Left colon (tissue), 2 donors: ENCODE results near the gene MYBPC2. TPM values are rescaled to one million over a fixed set of nuclear protein-coding genes. Genes with fewer than 3 reads are reported as not detected.
A peak's percentile ranks its signal among the peaks of the same experiment; 100 is the strongest.

ENCODE experiments used
- ATAC-seq: fragments of 200-7000 bp; cut with Tn5 transposase; one replicate; pipeline ENCODE4 v1.9.1; 2020; ENCODE audit warnings: mild to moderate bottlenecking, moderate library complexity
- DNase-seq, 2 donors: peaks; one replicate each; pipeline ENCODE4 v3.0.0-alpha.2; 2020
- intact Hi-C, 2 donors: fragments of 100-400 bp; cut with DNase I in 1 of 2; cut with micrococcal nuclease in 1 of 2; formaldehyde crosslinking; loops; one replicate each; pipeline versions ENCODE4 v1.11.2 to v1.14.0; 2022; cut with DNase I, micrococcal nuclease
- total RNA-seq, 2 donors: library from RNA; stranded (reverse); fragmentation: NEBNext Ultra II Directional; extraction: Animal tissue kit (Norgen Biotek cat#: 25700); gene quantifications; one replicate each; pipeline ENCODE4 v1.2.1, GENCODE V29; 2021
- donor health status: DM: no; HTN: no; CAD: no.
- donor health status: DM: yes; HTN: yes; CAD: no.

Gene MYBPC2
- total RNA-seq, 2 donors from 2014 or later = 0.06 TPM; not detected in 1

DNA sequence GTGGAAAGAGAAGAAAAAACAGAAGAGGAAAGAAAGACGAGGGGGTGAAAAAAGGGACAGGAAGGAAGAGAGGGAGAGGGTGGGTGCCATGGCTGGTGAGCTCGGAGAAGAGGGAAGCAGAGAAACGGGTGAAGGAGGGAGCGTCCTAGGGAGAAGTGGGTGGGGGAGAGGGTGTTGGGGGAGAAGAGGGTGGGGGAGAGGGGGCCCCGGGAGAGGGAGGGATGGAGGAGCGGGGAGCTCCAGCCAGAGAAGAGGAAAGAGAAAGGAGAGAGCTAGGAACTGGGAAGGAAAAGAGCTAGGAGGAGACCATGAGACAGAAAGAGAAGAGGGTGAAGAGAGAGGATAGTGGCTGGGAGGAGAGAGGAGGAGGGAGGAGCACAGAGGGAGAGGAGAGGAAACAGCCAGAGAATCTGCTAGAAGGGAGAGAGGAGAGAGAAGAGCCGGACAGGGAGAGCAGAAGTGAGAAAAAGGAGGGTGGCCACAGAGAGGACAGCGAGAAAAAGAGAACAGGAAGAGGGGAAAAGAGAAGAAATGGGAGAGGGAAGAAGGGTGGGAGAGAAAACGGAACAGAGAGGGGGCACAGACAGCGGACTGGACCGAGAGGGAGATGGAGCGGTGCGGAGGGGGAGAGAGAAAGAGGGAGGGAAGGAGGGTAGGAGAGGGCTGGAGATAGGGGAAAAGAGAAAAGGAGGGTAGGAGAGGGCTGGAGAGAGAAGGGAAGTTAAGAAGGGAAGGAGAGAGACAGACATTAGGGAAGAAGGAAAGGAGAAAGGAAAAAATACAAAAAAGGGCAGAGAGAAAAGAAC lies 55.9 kb downstream of the MYBPC2 start:
- intact Hi-C loops = no loop called here
- DNase-seq (no peak), ATAC-seq (no peak)

DNA sequence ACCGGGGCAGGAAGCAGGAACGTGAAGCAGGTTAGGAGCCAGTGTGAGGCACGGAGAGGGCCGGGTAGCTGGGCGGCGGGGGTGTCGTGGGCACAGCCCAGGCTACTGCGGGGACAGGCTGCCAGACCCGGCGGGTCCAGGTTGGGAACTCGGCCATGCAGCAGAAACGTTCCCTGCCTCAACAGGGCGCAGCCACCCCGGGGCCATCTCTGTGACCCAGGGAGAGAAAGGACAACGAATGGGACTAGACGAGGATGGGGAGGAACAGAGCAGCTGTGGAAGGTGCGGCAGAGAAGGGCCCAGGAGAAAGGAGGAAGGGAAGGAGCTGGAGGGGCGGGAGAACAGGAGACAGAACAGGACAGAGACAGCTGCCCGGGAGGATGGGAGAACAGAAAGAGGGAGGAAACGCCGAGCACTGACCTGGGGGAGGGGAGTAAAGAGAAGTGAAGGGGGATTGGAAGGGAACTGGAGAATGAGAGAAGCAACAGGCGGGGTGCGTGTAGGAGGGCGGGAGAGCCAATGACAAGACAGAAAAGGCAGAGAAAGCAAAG lies 56.8 kb downstream of the MYBPC2 start:
- intact Hi-C loops = no loop called here
- DNase-seq = no peak
- ATAC-seq = no peak

DNA sequence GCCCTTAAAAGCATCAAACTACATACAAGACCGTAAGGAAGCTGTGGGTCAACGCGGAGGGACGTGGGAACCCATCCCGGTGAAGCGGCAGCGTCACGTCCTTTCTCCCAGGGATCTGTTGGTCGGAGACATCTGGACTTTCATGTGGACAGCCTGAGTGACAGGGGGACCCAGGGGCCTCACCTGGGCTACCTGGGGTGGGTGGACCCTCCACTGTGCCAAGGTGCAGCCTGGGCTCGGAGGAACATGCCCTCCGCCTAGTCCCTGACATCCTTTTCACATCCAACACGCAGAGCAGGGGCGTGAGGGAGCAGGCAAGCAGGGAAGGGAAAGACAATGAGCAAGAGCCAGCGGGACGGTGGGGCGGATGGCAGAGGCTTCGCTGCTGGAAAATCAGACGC lies 57.7 kb downstream of the MYBPC2 start:
- no peak for ATAC-seq
- intact Hi-C loops = no loop called here
- DNase-seq = no peak

DNA sequence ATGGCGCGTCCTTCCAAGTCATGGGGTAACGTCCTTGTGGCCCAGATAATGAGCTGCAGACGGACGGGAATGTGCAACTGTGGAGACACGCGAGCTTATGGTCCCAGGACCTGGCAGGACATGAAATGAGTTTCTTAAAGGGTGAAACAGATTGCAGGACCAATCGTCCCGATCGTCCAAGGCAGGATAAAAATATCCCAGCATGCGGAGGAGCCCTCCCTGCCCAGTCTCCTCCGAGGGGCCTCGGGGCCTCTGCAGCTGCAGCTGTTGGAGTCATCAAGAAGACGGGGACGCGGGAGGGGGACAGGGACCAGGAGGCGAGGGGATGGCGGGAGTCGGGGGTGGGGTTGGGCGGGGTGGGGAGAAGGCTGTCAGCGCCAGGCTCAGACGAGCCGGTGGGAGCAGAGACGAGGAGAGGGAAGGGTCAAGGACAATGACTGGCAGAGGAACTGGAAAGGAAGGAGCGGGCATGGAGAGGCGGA lies 58.3 kb downstream of the MYBPC2 start:
- intact Hi-C loops = no loop called here
- ATAC-seq (no peak), DNase-seq (no peak)

DNA sequence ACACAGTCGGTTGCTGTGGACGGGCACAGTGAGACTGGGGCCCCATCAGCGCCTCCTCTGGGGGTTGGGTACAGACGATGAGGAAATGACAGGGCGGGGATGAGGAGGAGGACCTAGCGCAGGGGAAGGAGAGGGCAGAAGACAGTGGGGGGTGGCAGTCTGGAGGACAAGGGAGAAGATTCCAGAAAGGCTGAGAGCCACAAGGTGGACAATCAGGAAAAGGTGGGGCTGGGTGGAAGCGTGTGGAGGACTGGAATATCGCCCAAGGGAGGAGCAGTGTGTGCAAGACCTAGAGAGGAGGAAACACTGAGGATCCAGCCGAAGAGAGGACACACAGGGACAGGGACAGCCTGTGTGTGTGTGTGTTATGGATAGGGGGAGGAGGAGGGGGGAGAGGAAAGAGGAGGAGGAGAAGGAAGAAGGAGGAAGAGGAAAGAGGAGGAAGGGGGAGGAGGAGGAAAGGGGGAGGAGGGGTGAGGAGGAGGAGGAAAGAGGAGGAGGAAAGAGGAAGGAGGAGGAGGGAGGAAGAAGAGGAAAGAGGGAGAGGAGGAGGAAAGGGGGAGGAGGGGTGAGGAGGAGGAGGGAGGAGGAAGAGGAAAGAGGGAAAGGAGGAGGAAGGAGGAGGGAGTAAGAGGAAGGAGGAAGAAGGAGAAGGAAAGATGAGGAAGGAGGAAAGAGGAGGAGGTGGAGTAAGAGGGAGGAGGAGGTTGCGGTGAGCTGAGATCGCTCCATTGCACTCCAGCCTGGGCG lies 59.8 kb downstream of the MYBPC2 start:
- DNase-seq (no peak), ATAC-seq (peak; percentile 66)
- intact Hi-C loops = no loop called here

DNA sequence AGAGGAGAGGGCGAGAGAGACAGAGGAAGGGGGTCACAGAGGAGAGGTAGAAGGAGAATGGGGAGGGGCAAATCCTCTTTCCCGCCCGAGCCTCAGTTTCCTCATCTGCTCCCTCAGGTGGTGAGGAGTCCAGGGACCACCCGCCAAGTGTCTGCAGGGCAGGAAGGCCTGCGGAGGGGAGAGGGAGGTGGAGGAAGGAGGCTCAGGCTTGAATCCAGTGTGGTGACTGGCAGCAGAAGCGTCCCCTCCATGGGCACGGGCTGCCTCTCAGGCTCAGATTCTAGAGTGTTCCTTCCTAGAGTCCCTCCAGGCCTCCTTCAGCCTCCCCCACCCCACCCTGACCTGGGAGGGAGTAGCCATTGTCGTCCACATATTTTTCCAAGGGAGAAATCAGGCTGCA lies 60.5 kb downstream of the MYBPC2 start:
- ATAC-seq (no peak), DNase-seq (no peak)
- intact Hi-C loops = no loop called here

DNA sequence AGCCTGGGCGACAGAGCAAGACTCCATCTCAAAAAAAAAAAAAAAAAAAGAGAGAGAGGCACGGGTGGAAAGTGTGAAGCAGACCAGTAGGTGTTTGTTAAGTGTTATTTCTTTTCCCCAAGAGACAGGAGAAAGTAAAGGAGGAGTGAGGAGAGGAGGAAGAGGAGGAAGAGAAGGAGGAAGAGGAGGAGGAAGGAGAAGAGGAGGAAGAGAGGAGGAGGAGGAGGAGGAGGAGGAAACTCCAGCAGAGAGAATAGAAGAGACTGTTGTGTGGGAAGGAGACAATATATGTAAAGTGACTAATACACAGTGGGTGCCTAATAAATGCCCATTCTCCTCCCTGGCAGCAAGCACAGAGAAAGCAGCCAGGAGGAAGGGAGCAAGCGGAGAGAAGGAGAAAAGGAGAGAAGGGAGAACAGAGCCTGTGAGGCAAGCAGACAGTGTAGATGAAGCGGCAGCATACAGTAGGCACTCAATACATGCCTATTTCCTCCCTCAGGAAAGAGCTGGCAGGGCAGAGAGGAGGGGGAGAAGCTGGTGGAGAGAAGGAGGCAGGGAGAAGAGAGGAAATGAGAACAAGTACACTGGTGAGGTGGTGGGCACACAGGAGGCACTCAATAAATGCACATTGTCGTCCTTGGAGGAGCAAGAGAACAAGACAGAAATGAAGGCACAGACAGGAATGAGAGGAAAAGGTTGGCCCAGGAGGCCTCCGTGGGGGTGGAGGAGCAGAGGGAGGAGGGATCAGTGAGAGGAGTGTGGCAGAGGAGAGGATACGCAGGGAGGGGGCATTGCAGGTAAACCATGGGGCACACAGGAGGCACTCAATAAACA lies 61.7 kb downstream of the MYBPC2 start:
- ATAC-seq (no peak), DNase-seq (no peak)
- intact Hi-C loops = no loop called here

DNA sequence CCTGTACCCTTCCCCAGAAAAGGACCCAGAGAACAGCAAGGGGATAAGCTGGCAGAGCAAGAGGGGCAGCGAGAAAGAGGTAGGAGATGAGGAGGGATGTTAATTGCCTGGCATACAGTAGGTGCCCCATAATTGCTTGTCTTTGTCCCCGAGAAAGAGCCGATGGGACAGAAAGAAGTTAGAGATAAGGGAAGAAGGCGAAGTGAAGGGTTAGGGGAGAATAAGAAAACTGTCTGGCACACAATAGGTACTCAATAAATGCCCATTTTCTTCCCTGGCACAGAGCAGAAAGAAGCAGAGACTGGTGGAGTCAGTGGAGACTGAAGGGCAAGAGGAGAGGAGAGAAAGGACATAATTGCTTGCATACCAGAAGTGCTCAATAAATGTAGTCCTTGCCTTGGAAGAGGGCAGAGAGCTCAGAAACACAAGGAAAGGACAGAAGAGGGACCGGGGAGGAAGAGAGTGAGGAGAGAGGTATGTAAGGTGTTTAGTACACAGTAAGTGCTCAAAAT lies 62.4 kb downstream of the MYBPC2 start:
- DNase-seq = no peak
- intact Hi-C loops = no loop called here

DNA sequence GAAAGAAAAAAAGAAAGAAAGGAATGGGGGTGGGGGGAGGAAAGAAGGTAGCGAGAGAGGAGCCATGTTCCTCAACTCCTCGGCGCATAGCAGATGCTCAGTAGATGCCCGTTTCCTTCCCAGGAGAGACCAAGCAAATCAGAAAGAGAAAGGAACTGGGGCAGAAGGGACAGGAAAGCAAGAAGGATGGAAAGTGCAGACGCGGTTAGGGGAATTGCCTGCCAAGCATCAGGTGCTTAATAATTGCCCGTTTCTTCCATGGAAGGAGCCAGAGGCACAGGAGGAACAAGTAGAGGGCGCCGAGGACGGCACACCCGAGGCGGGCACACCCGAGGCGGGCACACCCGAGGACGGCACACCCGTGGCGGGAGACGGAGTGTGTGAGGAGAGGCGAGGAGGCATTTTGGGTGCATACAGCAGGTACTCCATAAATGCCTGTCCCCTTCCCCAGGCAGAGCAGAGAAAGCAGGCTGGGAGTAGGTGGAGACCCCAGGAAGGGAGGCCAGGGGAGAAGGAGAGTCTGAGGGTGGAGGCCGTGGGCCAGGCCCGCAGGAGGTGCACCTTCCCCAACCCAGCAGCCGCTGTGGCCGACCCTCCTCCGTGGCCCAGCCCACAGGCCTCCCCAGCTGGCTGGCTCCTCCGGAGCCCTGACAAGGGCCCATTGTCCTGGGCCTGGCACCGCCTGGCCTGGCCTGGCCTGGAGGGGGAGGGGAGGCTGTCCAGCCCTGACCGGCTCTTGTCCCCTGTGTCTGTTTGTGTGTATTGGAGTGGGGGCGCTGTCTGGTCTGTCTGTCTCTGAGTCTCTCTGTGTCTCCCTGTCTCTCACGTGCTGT lies 63.7 kb downstream of the MYBPC2 start:
- no peak for ATAC-seq
- intact Hi-C loops = no loop called here
- DNase-seq = no peak

More for the DNA sequence above, 62.4 kb downstream of the MYBPC2 start:
- ATAC-seq = no peak

DNA sequence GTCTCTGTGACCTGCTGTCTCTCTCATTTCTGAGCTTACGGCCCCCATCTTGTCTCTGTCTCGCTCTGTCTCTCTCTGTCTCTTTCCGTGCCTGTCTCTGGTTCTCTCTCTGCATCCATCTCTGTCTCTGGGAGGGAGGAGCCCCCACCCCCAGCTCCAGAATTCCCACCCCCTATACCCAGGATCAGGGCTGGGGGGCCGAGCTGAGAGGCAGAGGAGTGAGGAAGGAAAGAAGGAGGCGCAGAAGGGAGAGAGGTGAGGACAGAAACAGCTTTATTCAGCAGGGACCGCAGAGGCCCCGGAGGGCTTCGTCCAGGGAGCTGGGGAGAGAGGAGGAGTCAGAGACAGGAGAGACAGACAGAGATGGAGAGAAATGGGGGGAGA lies 64.3 kb downstream of the MYBPC2 start:
- ATAC-seq = no peak
- intact Hi-C loops = no loop called here
- no peak for DNase-seq

DNA sequence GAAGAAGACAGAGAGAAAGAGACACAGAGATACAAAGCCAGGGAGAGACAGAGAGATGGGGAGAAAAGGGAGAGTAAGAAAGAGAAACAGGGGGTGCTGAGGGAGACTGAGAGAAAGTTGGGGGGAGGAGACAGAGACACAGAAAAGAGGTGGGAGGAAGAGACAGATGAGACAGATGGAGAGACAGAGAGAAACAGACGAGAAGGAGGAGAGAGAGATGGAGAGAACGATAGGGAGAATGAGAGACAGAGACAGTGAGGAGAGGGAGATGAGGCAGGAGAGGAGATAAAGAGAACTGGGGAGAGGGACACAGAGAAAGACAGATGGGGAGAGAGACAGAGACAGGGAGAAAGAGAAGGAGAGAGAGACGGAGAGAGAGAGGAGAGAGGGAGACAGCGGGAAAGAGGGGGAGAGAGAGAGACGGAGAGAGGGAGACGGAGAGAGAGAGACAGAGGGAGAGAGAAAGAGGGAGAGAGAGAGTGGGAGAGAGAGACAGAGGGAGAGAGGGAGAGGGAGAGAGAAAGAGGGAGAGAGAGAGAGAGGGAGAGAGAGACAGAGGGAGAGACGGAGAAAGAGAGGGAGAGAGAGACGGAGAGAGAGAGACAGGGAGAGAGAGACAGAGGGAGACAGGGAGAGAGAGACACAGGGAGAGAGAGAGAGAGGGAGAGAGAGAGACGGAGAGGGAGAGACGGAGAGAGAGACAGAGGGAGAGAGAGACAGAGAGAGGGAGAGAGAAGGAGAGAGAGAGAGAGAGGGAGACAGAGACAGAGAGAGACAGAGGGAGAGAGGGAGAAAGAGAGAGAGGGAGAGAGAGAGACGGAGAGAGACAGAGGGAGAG lies 65.7 kb downstream of the MYBPC2 start:
- ATAC-seq (no peak), DNase-seq (no peak)
- intact Hi-C loops = no loop called here

DNA sequence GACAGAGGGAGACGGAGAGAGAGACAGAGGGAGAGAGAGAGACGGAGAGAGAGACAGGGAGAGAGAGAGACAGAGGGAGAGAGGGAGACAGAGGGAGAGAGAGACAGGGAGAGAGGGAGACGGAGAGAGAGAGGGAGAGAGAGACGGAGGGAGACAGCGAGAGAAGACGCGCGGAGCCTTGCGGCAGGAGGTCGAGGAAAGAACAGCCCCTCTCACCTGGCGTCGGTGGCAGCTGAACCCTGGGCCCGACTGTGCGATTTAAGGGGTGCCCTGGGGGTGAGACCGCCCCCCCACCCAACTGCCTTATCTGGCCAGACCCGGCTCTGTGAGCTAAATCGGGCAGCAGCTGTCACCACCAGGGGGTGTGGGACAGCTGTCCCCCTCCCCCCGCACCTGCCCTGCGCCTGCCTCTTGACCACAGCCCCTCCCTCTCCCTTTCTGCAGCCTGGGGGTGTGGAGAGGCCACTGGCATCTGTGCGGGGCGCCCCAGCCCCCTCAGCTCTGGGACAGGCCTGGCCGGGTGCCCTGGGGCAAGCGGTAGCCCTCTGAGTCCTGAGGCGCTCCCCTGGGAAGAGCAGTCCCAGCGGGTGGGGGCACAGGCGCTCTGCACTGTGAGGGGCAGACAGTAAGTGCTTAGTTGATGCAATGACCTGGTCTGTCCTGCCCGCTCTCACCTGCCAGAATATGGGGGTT lies 67.5 kb downstream of the MYBPC2 start:
- intact Hi-C loops = no loop called here
- DNase-seq = no peak
- ATAC-seq = peak; percentile 41

DNA sequence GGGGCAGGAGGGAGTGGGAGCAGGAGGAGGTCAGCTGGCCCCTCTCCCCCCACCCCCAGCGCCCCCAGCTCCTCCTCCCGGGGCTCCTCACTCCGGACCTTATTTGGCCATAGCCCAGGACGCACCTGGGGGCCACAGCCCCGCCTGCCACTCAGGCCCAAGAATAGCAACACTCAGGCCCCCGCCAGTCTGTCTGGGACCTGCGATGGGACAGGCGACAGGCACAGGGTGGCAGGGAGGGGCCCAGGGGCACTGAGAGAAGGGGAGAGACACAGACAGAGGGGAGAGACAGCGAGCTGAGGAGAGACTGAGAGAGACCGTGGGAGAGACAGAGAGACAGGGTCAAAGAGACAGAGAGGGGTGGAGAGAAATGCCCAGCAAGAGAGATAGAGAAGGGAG lies 68.1 kb downstream of the MYBPC2 start:
- peak; percentile 26 for ATAC-seq
- intact Hi-C loops = no loop called here
- DNase-seq = no peak

DNA sequence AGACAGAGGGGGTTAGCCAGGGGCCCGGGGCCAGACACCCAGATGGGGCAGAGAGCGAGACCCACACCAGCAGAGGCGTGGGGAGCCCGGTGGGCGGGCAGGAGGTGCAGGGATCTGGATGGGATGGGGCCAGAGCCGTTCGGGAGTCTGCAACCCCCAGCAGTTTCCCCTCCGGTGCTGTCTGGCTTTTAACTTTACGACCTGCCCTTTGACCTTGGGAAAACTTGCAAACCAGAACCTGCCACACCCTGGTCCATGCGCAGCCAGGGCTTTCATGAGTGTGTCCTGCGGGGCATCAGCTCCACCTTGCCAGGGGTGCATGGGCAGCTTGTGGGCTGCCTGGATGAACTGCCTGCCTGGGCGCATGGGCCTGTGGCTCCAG lies 68.5 kb downstream of the MYBPC2 start:
- ATAC-seq (peak; percentile 66), DNase-seq (no peak)
- intact Hi-C loops = no loop called here

DNA sequence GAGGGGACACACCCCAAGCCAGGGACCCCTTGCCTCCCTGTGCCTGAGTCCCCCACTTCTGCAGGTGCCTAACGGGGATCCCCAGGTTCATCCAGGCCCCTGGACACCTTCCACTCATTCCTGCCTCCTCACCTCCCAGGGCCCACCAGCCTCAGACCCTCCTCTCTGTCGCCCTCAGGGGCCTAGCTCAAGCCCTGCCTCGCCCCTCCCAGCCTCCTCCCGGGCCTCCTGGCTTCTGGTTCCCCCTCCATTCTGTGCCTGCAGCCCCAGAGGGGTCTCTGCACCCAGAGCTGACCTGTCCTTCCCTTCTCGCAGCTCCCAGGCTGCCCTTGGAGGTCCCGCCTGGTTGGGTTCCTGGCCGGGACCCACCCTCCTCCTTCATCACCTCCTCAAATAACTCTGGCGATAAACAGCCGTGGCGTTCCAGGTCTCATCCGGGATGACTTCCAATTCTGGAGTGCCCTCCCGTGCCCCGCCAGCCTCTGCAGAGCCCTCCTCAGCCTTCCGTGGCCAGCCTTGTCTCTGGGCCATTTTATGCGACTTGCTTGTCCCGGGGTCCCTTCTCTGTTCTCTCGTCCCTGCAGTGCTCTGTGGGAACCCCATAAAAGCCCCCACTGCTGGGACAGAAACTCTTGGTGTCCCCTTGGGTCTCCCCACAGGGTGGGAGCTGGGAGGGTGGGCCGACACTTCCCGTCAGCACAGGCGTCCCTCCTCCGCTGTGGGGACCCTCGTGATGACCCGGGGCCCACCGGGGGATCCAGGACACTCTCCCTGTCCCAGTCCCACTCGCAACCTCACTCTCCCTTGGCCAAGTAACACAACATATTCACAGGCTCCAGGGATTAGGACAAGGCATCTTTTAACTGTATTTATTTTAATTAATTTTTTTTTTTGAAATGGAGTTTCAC lies 69.1 kb downstream of the MYBPC2 start:
- intact Hi-C loops = no loop called here
- DNase-seq (no peak), ATAC-seq (no peak)
